ENCODE data around the gene ARHGEF11.

Gene ARHGEF11

GRCh38 chr1:157047062-157047410 lies 1.5 kb upstream of the ARHGEF11 start:
- DNase-seq (ENCODE audit: low read depth in 2 of 2) = no peak

DNA sequence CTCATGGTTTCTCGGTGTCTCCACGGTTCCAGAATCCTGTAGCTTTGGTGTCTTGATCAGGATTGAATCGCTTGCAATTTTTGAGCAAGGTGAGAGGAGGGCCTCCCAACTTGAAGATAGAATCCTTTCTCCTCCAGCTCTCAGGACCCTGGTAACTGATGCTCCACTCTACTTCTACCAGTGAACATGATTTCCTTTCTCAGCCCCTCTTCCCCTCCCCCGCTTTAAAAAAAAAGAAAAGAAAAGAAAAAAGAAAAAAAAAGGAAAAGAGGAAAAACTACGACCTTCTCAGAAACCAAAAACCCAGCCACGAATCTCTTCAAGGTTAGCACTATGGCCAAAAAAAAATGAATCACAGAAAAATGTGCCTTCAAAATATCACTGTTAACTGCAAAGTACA lies 1.2 kb downstream of the ARHGEF11 start:
- DNase-seq (ENCODE audit: low read depth in 2 of 2) = no peak

GRCh38 chr1:157043685-157044084 lies 1.9 kb downstream of the ARHGEF11 start:
- no peak for DNase-seq (ENCODE audit: low read depth in 2 of 2)

DNA sequence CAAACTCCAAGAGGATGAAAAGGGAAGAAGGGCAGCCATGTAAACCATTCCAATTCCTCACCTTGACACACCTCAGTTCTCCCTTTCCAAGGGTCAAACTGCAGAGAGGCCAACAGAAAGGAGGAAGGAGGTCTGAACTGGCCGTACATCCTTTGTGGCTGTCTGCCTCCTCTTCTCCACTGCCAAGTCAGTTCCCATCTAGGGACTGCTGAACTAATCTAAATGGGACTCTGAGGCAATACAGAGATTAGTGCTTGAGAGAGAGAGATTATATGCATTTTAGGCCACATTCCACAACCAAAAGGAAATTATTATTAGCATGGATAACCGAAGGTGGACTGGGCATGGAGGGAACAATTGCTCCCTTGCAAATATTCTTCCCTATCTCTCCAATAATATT lies 2.7 kb downstream of the ARHGEF11 start:
- no peak for DNase-seq (ENCODE audit: low read depth in 2 of 2)

DNA sequence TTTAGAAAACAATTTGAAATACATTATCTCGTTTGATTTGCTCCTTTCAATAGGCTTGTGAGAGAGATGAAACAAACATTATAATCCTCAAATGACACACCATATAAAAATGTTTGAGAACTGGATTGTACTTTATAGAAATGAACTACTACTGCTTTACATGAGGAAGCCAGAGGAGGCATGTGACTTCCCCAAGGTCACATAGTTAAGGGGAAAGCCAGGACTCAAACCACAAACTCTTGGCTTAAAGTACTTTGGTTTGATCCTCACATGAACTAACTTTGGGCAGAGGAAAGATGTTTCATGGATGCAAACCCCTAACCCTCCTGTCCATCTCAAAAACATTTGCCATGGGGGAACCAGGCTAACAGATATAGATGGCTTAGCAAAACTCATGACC lies 4.7 kb downstream of the ARHGEF11 start:
- DNase-seq (ENCODE audit: low read depth in 2 of 2) = no peak

DNA sequence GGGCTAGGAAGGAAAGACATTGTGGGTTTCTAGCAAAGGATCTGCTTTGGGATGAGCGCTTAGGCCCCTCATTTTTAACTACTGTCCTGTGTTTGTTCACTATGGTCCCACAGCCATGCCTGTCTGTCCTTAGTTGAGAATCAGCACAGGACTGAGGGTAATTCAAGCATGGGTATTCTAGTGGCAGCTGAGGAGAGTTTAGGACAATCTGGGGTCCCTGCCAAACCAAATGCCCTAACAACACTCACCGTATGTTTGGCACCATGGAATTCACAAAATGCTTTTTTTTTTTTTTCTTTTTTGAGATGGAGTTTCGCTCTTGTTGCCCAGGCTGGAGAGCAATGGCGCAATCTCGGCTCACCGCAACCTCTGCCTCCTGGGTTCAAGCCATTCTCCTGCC lies 10.4 kb downstream of the ARHGEF11 start:
- no peak for DNase-seq (ENCODE audit: low read depth in 2 of 2)

DNA sequence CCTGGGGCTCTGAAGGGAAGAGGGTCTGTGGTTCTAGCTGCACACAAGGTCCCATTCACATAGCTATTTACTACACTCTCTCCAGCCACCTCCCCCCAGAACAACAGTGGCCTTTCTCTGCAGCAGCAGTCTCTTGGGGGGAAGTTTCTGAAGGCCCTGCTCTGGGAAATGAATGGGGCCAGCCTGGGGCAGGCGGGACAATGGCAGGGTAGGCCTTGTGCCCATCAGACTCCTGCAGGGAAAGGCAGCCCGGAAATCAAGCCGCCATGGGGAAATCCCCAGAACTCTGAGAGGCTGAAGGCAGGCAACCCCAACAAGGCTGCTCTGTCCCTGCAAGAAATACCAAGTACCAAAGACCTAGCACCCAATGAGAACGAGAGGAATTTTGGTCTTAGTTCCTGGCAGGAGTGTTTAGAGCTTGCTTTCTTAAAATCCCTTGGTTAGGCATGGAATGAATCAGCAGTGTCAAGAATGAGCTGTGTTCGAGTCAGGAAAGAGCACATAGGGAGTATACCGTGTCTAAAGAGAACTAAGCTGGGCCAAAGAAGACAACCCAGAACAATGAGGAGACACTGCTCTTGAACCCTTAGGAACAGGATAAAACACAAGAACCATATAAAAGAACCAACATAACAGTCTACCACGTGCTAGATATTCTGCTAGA lies 11.3 kb downstream of the ARHGEF11 start:
- no peak for DNase-seq (ENCODE audit: low read depth in 2 of 2)

- DNase-seq (ENCODE audit: low read depth in 2 of 2) = no peak
These were observed 12.1 kb downstream of the ARHGEF11 start for GRCh38 chr1:157033357-157033876.

- DNase-seq (ENCODE audit: low read depth in 2 of 2) = no peak
These were observed 13.2 kb downstream of the ARHGEF11 start for GRCh38 chr1:157032303-157032702.

DNA sequence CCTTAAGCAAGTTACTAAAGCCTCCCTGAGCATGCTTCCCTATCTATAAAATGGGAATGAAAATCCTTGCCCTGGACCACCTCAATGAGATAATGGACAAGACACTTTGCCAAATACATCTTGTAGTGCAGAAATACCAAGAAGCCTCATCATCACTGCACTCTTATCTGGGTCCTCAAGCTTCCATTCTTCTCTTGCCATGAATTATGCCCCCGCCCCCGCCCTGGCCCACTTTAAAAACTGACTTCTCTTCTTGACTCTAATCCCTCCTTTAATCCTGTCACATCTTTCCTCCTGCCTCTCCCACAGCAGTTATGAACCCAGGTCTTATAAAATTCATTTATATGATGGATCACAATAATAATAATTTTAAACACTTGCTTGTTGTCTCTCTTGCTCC lies 14.8 kb downstream of the ARHGEF11 start:
- DNase-seq (ENCODE audit: low read depth in 2 of 2) = no peak

GRCh38 chr1:157028674-157029073 lies 16.9 kb downstream of the ARHGEF11 start:
- no peak for DNase-seq (ENCODE audit: low read depth in 2 of 2)

DNA sequence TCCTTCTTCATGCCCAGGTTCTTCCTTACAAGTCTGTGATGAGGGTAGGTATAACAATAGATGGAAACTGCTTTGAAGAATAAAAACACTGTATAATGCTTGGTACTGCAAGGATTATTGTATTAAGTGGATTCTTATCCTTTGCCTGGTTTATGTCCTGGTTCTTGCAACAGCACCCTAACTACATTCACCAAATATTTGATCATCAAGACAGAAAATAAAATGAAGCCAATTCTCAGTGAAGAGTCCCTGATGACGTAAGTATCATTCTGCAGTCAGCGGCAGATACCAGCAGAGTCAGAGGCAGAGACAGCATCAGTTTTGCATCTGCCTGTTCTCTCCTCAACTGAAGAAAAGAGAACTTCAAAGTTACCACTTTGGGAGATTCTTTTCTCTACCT lies 19.7 kb downstream of the ARHGEF11 start:
- no peak for DNase-seq (ENCODE audit: low read depth in 2 of 2)

- DNase-seq (ENCODE audit: low read depth in 2 of 2) = no peak
These were observed 20.2 kb downstream of the ARHGEF11 start for GRCh38 chr1:157025385-157025784.

DNA sequence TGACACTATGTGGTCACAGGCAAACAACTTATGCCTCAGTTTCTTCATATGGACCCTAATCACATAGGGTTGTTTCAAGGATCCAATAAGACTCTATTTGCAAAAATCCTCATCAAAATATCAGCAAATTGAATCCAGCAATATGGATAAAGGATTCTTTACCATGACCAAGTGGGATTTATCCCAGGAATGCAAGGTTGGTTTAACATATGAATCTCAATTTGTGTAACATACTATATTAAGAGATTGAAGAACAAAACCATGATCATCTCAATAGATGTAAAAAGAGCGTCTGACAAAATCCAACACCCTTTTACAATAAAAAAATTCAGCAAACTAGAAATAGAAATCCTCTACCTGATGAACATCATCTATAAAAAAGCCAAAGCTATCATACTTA lies 23.9 kb downstream of the ARHGEF11 start:
- no peak for DNase-seq (ENCODE audit: low read depth in 2 of 2)

DNA sequence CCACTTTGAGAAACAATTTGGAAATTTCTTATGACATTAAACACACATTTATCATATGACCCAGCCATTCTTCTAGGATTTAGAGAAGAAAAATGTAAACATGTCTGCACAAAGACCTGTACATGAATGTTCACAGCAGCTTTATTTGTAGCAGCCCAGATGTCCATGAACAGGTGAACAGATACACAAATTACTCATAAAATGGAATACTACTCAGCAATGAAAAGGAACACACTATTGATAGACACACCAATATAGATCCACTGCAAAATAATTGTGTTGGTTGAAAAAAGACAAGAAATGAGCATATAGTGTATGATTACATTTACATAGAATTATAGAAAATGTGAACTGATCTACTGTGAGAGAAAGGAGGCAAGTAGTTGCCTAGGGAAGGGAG lies 26.1 kb downstream of the ARHGEF11 start:
- no peak for DNase-seq (ENCODE audit: low read depth in 2 of 2)

- no peak for DNase-seq (ENCODE audit: low read depth in 2 of 2)
These were observed 33.7 kb downstream of the ARHGEF11 start for GRCh38 chr1:157011845-157012244.

- DNase-seq (ENCODE audit: low read depth in 2 of 2) = no peak
These were observed 37.0 kb downstream of the ARHGEF11 start for GRCh38 chr1:157008502-157008901.

DNA sequence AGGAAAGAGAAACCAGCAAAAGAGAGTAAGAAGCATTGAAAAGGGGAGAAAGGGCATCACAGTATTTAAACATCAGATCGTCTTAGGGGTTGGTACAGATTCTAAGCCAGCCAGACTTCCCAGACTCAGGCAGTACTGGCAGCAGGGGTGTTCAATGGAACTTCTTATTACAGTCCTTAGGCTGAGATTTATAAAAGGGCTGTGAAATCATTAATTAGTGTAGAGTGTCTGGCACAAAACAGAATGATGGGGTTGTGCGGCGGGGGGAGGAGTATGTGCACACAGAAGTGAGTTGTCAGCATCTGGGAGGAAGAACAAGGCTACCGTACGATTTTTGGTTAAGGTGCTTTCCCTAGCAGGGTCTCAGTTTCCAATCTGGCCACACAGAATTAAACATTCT lies 38.2 kb downstream of the ARHGEF11 start:
- no peak for DNase-seq (ENCODE audit: low read depth in 2 of 2)

- no peak for DNase-seq (ENCODE audit: low read depth in 2 of 2)
These were observed 38.9 kb downstream of the ARHGEF11 start for GRCh38 chr1:157006676-157007075.

GRCh38 chr1:157005965-157006364 lies 39.6 kb downstream of the ARHGEF11 start:
- DNase-seq (ENCODE audit: low read depth in 2 of 2) = no peak

GRCh38 chr1:157004806-157005205 lies 40.7 kb downstream of the ARHGEF11 start:
- DNase-seq (ENCODE audit: low read depth in 2 of 2) = peak; percentile 5 to 8

GRCh38 chr1:157004327-157004726 lies 41.2 kb downstream of the ARHGEF11 start:
- DNase-seq (ENCODE audit: low read depth in 2 of 2) = peak; percentile 58 to 59

DNA sequence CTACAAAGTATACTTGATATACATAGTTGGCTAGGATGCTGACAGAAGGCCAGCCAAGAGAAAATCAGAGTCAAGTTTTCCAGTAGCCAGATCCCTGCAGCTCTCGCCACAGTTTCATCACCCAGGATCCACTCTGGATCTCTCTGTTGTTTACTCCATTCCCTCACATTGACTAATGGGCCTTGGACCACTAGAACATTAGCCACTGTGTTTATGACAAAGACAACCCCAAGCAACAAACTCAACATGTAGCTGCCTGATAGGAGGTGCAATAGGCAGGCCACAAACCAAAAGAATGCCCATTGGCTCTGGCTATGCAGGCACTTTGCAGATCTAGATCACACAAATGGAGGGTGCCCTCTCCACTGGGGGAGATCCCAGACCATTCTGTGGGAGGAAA lies 44.2 kb downstream of the ARHGEF11 start:
- DNase-seq (ENCODE audit: low read depth in 2 of 2) = no peak

- DNase-seq (ENCODE audit: low read depth in 2 of 2) = no peak
These were observed 44.9 kb downstream of the ARHGEF11 start for GRCh38 chr1:157000686-157001085.

Data from fibroblast of skin of left quadriceps (primary cell).